ENCODE measurements around the gene GNPTAB.

GNPTAB gene

GRCh38 chr12:101763246-101763931 lies 67.4 kb downstream of the GNPTAB start:
- no peak for TF ChIP-seq POLR2A (IDR thresholded peaks at IDR 0.05; ENCODE audit: low read depth, low read length)
- no peak for DNase-seq (ENCODE audit: insufficient read length, low spot score)
- FAIRE-seq: no peak

DNA sequence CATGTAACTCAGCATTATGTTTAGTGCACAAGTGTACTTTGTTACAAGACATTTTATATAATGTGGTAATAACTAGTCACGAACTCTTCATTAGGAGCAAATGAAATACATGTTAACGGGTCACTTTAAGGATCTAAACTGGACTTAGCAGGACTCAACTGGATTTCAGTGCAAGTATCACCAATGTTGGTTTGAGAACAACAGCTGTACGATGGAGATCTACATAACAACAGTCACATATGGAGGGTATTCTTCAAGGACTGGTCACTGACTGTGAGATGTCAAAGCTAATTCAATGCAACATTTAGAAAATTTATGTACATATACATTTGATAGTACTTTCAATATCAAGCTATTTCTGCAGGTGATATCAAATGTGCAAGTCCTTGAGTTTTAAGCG lies 69.0 kb downstream of the GNPTAB start:
- no peak for DNase-seq (ENCODE audit: insufficient read length, low spot score)
- no peak for TF ChIP-seq POLR2A (IDR thresholded peaks at IDR 0.05; ENCODE audit: low read depth, low read length)
- no peak for FAIRE-seq

DNA sequence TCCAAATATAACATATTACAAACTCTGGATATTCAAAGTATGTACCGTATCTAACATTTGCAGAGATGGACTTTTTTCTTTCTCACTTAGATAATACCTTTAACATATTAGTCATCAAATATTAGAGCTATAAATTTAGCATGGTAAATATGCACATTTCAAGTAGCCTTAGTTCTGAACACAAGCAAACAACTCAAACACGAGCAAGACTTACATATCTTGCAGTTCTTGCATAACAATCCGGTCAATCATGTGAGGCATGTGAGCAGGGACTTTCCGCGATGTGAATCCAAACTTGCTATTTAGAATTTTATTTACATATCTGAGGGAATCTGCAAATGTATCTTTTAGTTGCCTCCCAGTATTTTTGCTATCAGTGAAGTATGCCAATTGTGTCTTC lies 69.4 kb downstream of the GNPTAB start:
- FAIRE-seq: no peak
- no peak for TF ChIP-seq POLR2A (IDR thresholded peaks at IDR 0.05; ENCODE audit: low read depth, low read length)
- DNase-seq (ENCODE audit: insufficient read length, low spot score): no peak

DNA sequence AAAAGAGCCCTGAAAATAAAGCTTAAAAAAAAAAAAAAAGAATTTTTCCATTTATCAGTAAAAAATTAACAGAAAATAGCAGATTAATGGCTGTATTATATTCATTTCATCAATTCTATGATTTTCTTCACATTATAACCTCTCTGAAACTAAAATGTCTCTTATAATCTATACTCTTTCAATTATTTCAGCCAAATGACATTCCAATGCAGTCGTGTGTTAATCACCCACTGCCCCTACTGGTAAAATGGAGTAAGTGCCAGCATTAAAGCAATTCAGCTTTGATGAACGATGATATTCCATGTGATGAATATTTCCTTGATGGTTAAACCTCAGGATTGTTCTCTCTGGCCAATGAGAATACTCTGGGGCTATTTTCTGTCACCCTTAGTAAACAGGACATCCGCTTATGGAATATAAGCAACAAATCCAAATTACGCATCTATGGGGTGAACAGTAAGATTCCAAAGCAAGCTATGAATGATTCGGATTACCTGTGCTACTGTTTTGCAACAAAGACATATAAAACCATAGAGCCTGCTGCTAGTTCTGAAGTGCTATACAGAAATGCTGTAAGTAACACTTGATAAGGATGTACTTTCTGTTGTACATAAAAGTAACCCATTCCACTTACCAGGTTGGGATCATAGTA lies 71.2 kb downstream of the GNPTAB start:
- DNase-seq (ENCODE audit: insufficient read length, low spot score): peak; percentile 19
- peak; percentile 89 for FAIRE-seq
- no peak for TF ChIP-seq POLR2A (IDR thresholded peaks at IDR 0.05; ENCODE audit: low read depth, low read length)

- no peak for DNase-seq (ENCODE audit: insufficient read length, low spot score)
- no peak for TF ChIP-seq POLR2A (IDR thresholded peaks at IDR 0.05; ENCODE audit: low read depth, low read length)
- no peak for FAIRE-seq
Observed at GRCh38 chr12:101750152-101750551, 80.6 kb downstream of the GNPTAB start.

GRCh38 chr12:101749657-101750056 lies 81.1 kb downstream of the GNPTAB start:
- FAIRE-seq (no peak), DNase-seq (ENCODE audit: insufficient read length, low spot score) (no peak)
- TF ChIP-seq POLR2A (IDR thresholded peaks at IDR 0.05; ENCODE audit: low read depth, low read length): no peak

DNA sequence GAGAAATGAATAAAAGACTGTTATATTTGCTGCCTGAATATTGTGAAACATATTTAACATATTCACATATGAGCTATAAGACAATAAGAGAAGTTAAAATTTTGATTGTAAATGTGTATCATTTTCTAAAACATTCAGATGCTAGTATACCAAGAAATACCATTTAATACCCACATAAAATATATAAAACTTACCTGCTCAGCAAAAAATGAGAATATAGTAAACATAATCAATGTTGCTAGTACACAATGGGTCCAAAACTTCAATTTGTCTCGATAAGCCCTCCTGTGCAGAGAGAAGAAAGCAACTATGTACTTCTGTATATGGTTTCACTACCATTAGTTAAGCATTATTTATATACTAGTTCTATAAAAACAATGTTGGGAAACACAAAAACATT lies 81.9 kb downstream of the GNPTAB start:
- no peak for TF ChIP-seq POLR2A (IDR thresholded peaks at IDR 0.05; ENCODE audit: low read depth, low read length)
- DNase-seq (ENCODE audit: insufficient read length, low spot score) (no peak), FAIRE-seq (no peak)

DNA sequence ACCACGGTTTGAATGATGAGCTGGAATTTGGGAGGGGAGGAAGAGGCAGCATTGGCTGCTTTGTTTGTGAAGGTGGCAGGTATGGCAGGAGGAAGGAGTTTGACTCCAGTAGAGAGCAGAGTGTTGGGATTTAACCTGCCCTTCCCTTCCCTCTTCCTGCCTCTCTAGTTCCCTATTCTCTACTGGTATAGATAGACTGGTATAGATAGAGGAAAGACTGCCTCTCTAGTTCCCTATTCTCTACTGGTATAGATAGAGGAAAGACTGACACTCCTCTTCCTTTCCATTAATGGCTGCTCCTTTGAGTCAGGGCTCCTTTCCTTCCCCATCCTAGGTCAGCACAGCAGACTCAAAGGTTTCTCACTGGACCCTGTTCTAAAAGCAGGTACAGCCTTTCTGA lies 83.1 kb downstream of the GNPTAB start:
- FAIRE-seq (no peak), DNase-seq (ENCODE audit: insufficient read length, low spot score) (no peak)
- TF ChIP-seq POLR2A (IDR thresholded peaks at IDR 0.05; ENCODE audit: low read depth, low read length): no peak

- DNase-seq (ENCODE audit: insufficient read length, low spot score) (no peak), FAIRE-seq (no peak)
- TF ChIP-seq POLR2A (IDR thresholded peaks at IDR 0.05; ENCODE audit: low read depth, low read length): no peak
Observed at GRCh38 chr12:101746661-101747060, 84.1 kb downstream of the GNPTAB start.

GRCh38 chr12:101746196-101746595 lies 84.6 kb downstream of the GNPTAB start:
- no peak for FAIRE-seq
- TF ChIP-seq POLR2A (IDR thresholded peaks at IDR 0.05; ENCODE audit: low read depth, low read length): no peak

DNA sequence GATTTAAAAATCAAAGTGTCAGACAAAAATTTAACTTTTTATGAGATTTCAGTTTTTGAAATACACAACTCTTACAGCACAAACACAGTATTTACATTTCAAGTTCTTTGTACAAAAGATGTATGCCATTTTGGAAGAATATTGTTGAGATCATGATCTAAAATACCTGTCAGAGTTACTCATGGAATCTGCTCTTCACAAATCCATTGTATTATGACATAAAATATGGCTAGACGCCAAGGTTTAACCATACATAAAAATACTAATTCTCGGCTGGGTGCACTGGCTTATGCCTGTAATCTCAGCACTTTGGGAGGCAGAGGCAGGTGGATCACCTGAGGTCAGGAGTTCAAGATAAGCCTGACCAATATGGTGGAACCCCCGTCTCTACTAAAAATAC lies 85.3 kb downstream of the GNPTAB start:
- TF ChIP-seq POLR2A (IDR thresholded peaks at IDR 0.05; ENCODE audit: low read depth, low read length): no peak
- DNase-seq (ENCODE audit: insufficient read length, low spot score) (no peak), FAIRE-seq (no peak)

More at GRCh38 chr12:101746196-101746595, 84.6 kb downstream of the GNPTAB start:
- DNase-seq (ENCODE audit: insufficient read length, low spot score): no peak

DNA sequence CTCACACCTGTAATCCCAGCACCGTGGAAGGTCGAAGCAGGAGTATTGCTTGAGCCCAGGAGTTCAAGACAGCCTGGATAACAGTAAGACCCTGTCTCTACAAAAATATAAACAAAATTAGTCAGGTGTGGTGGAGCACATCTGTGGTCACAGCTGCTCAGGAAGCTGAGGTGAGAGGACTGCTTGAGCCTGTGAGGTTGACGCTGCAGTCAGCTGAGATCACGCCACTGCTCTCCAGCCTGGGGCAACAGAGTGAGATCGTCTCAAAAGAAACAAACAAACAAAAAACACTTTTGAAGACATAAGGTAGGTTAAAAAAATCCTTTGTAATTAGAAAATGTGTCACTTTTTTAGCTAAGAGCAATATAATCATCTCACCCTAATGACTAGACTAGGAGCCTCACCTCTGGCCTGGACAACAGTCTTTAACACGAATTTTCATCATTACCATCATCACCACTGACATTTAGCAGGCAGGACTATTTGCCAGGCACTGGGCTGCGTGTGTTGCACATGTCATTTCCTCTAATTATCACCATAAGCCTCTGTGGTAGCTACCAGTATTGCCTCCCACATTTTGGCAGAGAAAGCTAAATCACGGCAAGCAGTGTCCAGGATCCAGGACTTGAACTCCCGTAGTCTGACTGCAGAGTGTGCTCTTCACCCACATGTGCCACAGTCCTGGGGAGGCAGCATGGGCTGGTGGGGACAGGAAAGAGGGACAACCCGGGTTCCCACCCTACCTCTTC lies 86.9 kb downstream of the GNPTAB start:
- FAIRE-seq (no peak), DNase-seq (ENCODE audit: insufficient read length, low spot score) (no peak)
- no peak for TF ChIP-seq POLR2A (IDR thresholded peaks at IDR 0.05; ENCODE audit: low read depth, low read length)

GRCh38 chr12:101743242-101743641 lies 87.5 kb downstream of the GNPTAB start:
- TF ChIP-seq POLR2A (IDR thresholded peaks at IDR 0.05; ENCODE audit: low read depth, low read length): no peak
- DNase-seq (ENCODE audit: insufficient read length, low spot score): no peak
- FAIRE-seq: no peak

DNA sequence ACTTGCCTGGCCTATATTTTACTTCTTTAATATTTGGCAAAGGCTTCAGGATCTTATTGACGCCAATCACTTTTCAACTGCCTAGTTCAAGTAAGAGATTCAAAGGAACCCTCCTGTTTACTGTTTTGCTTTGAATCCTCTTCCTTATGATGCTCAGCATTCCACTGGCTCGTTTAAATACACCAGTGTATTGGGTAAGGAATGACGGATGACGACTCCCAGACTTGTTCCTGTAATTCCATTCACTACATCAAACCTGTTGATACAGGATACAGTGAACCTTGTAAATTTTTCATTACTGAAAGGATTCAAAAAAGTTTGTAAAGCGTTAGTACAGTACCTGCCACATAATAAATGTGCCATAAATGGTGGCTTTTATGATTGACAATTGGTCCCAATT lies 89.8 kb downstream of the GNPTAB start:
- no peak for TF ChIP-seq POLR2A (IDR thresholded peaks at IDR 0.05; ENCODE audit: low read depth, low read length)
- no peak for FAIRE-seq
- DNase-seq (ENCODE audit: insufficient read length, low spot score): no peak

DNA sequence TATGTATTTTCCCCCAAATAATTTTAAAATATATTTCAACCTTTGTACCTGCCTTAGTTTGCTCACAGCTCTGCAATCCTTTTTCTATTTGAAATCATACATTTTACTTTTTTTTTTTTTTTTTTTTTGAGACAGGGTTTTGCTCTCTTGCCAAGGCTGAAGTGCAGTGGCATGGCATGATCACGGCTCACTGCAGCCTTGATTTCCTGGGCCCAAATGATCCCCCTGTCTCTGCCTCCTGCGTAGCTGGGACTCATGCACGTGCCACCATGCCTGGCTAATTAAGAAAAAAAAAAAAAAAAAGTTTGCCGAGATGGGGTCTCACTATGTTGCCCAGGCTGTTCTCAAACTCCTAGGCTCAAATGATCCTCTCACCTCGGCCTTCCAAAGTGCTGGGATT lies 90.2 kb downstream of the GNPTAB start:
- DNase-seq (ENCODE audit: insufficient read length, low spot score) (no peak), FAIRE-seq (no peak)
- no peak for TF ChIP-seq POLR2A (IDR thresholded peaks at IDR 0.05; ENCODE audit: low read depth, low read length)

All from H54 (cell line).